Nephron (organoid): ENCODE results near the gene UTP4.

Source experiments
- H3K27ac Mint-ChIP-seq, 3 experiments: 2 replicates each; pipeline ENCODE4 v1.8.0; 2020; ENCODE audit warnings: mixed read lengths in 3 of 3, mild to moderate bottlenecking in 2 of 3, moderate library complexity in 1 of 3
- H3K27me3 Mint-ChIP-seq: 2 replicates; pipeline ENCODE4 v1.8.0; 2021; ENCODE audit warnings: low read depth, mild to moderate bottlenecking, moderate library complexity, mixed read lengths
- H3K36me3 Mint-ChIP-seq: 2 replicates; pipeline ENCODE4 v1.8.0; 2020; ENCODE audit warnings: low read depth, mixed read lengths
- H3K4me1 Mint-ChIP-seq: 2 replicates; pipeline ENCODE4 v1.8.0; 2020; ENCODE audit warnings: mixed read lengths
- H3K4me3 Mint-ChIP-seq, 3 experiments: 2 replicates each; pipeline ENCODE4 v1.8.0; 2020; ENCODE audit warnings: mild to moderate bottlenecking in 3 of 3, mixed read lengths in 3 of 3, moderate library complexity in 2 of 3
- H3K9me3 Mint-ChIP-seq: 2 replicates; pipeline ENCODE4 v1.8.0; 2020; ENCODE audit warnings: mixed read lengths
- CTCF ChIP-seq, 3 experiments: fragments of 200-600 bp; sonication (generic); IDR thresholded peaks; one replicate each; pipeline ENCODE4 v1.5.0; 2021; ENCODE audit warnings: antibody characterized with exemption in 3 of 3; ENCODE audit not compliant: unreplicated experiment in 3 of 3

Gene UTP4

GRCh38 chr16:69108905-69109252, 23.6 kb upstream of the UTP4 start:
- Mint-ChIP-seq H3K9me3 (no peaks in the 10 kb centered on the region), H3K27me3 (peaks cover 59% of the 10 kb centered on the region), H3K4me1 (peaks cover 12% of the 10 kb centered on the region), H3K36me3 (peaks cover 5% of the 10 kb centered on the region), H3K27ac (no peak overlapping the region), H3K4me3 (peak overlapping the region; percentile 15 to 49 (median 40))
- no peak for TF ChIP-seq CTCF (IDR thresholded peaks at IDR 0.05; ENCODE audit: unreplicated experiment in 3 of 3)

GRCh38 chr16:69109486-69110270, 22.8 kb upstream of the UTP4 start:
- TF ChIP-seq CTCF (IDR thresholded peaks at IDR 0.05; ENCODE audit: unreplicated experiment in 3 of 3) = no peak
- Mint-ChIP-seq H3K36me3 (peaks cover 7% of the 10 kb centered on the region), H3K27me3 (peaks cover 54% of the 10 kb centered on the region), H3K4me1 (peaks cover 12% of the 10 kb centered on the region), H3K27ac (no peak overlapping the region), H3K9me3 (no peaks in the 10 kb centered on the region), H3K4me3 (no peak overlapping the region)

GRCh38 chr16:69110406-69110805, 22.0 kb upstream of the UTP4 start:
- no peak for TF ChIP-seq CTCF (IDR thresholded peaks at IDR 0.05; ENCODE audit: unreplicated experiment in 3 of 3)
- peaks cover 49% of the 10 kb centered on the region for H3K27me3 Mint-ChIP-seq
- H3K4me1 Mint-ChIP-seq = peaks cover 10% of the 10 kb centered on the region
- H3K4me3 Mint-ChIP-seq = peak overlapping the region in 1 of 3 experiments; percentile 11
- H3K36me3 Mint-ChIP-seq = peaks cover 12% of the 10 kb centered on the region
- no peak overlapping the region for H3K27ac Mint-ChIP-seq
- H3K9me3 Mint-ChIP-seq = no peaks in the 10 kb centered on the region

- peaks cover 6% of the 10 kb centered on the region for H3K4me1 Mint-ChIP-seq
- no peaks in the 10 kb centered on the region for H3K9me3 Mint-ChIP-seq
- H3K36me3 Mint-ChIP-seq = peaks cover 20% of the 10 kb centered on the region
- no peak overlapping the region for H3K4me3 Mint-ChIP-seq
- H3K27me3 Mint-ChIP-seq = peaks cover 43% of the 10 kb centered on the region
- no peak for TF ChIP-seq CTCF (IDR thresholded peaks at IDR 0.05; ENCODE audit: unreplicated experiment in 3 of 3)
- H3K27ac Mint-ChIP-seq = no peak overlapping the region
Observed at GRCh38 chr16:69111216-69111875, 21.1 kb upstream of the UTP4 start.

- Mint-ChIP-seq H3K27me3 (peaks cover 41% of the 10 kb centered on the region), H3K4me3 (no peak overlapping the region), H3K4me1 (peaks cover 6% of the 10 kb centered on the region), H3K9me3 (no peaks in the 10 kb centered on the region), H3K27ac (no peak overlapping the region), H3K36me3 (peaks cover 24% of the 10 kb centered on the region)
- TF ChIP-seq CTCF (IDR thresholded peaks at IDR 0.05; ENCODE audit: unreplicated experiment in 3 of 3) = no peak
Observed at GRCh38 chr16:69111876-69112230, 20.6 kb upstream of the UTP4 start.
